Heart right ventricle (tissue), 16 donors: ENCODE data around the gene SOX9. TPM values are rescaled to one million over a fixed set of nuclear protein-coding genes. Genes with fewer than 3 reads are reported as not detected.

ENCODE experiments used
- ATAC-seq, 8 donors: fragments of 200-7000 bp; cut with Tn5 transposase; one replicate each; pipeline ENCODE4 v1.9.1; 2020; ENCODE audit warnings: mild to moderate bottlenecking in 8 of 8, moderate library complexity in 8 of 8, moderate number of reproducible peaks in 1 of 8
- DNase-seq, 2 donors: peaks; one replicate each; pipeline ENCODE4 v3.0.0-alpha.2; 2020
- H3K27ac ChIP-seq, 10 donors: fragments of 200-600 bp; sonication (generic) in 2 of 10; one replicate each; pipeline versions ENCODE4 v1.5.0 to v1.8.0; 2020 to 2022; ENCODE audit warnings: mild to moderate bottlenecking in 3 of 10
- H3K27me3 ChIP-seq, 7 donors: fragments of 200-600 bp; one replicate each; pipeline ENCODE4 v1.8.0; 2021 to 2022; ENCODE audit warnings: mild to moderate bottlenecking in 2 of 7
- H3K36me3 ChIP-seq, 9 donors: fragments of 200-600 bp; sonication (generic) in 1 of 9; one replicate each; pipeline versions ENCODE4 v1.5.0 to v1.8.0; 2020 to 2022; ENCODE audit warnings: mild to moderate bottlenecking in 2 of 9
- H3K4me1 ChIP-seq, 9 donors: fragments of 200-600 bp; sonication (generic) in 1 of 9; one replicate each; pipeline versions ENCODE4 v1.5.0 to v1.8.0; 2020 to 2022; ENCODE audit warnings: mild to moderate bottlenecking in 4 of 9
- H3K4me3 ChIP-seq, 10 donors: fragments of 200-600 bp; sonication (generic) in 2 of 10; one replicate each; pipeline versions ENCODE4 v1.5.0 to v1.8.0; 2020 to 2022; ENCODE audit warnings: mild to moderate bottlenecking in 7 of 10, moderate library complexity in 2 of 10
- H3K9me3 ChIP-seq, 11 donors: fragments of 200-600 bp in 10 of 11; sonication (generic) in 2 of 11; one replicate each; pipeline versions ENCODE4 v1.5.0 to v1.8.0; 2013 to 2022; ENCODE audit warnings: mild to moderate bottlenecking in 2 of 11, control low read depth in 1 of 11, moderate library complexity in 1 of 11
- CTCF ChIP-seq, 9 donors: fragments of 200-600 bp; sonication (generic) in 2 of 9; IDR thresholded peaks; one replicate each; pipeline versions ENCODE4 v1.5.0 to v1.8.0; 2021 to 2022; ENCODE audit warnings: antibody characterized with exemption in 9 of 9, mild to moderate bottlenecking in 5 of 9, moderate library complexity in 1 of 9
- WGBS, 2 donors: extraction: QIAGEN DNeasy Blood & Tissue Kit; methylation state at CpG; one replicate each; pipeline ENCODE4 v1.1.7; 2013; ENCODE audit warnings: inconsistent platforms in 1 of 2; 5-methylcytosine and 5-hydroxymethylcytosine counted together
- intact Hi-C, 10 donors: fragments of 100-400 bp; cut with DNase I; formaldehyde crosslinking; loops; one replicate each; pipeline versions ENCODE4 v1.11.1 to v1.14.2; 2022
- polyA plus RNA-seq, 2 donors: library from polyadenylated mRNA; stranded (reverse); fragments of 200-250 nt; gene quantifications; one replicate each; pipeline ENCODE4 v1.2.3, GENCODE V29; 2013
- total RNA-seq, 10 donors: library from RNA; stranded (reverse); fragmentation: NEBNext Ultra II Directional in 3 of 10; extraction: Animal tissue kit (Norgen Biotek cat#: 25700) in 3 of 10; gene quantifications; one replicate each; pipeline versions ENCODE4 v1.2.1 to v1.2.4, GENCODE V29; 2021 to 2023
- donor health status: Arrhythmogenic right ventricular cardiomyopathy.
- donor health status: ischemic (EF 13 %, LVEDD 7.1; RV severe dilation, severe dysfunction).
- donor health status: healthy with polysubstance abuse.
- donor health status: DM: no; HTN: yes; CAD: no.
- donor health status: DM: no; HTN: no; CAD: no.
- donor health status: ischemic (EF 25% LVEDD 6.9; RV normal size, moderate dysfunction).
- donor health status: ischemic (EF 25% LVEDD 5.7; RV mildly dilated, moderate dysfunction).
- donor health status: healthy.
- donor health status: DM: yes; HTN: yes; CAD: no.
- donor health status: Ischemic cardiomyopathy.
- donor health status: ischemic (EF 35%, LVEDD 5.7; RV mildly dilated, moderate dysfunction).
- donor health status: nonischemic (EF 11% LVEDD 7.7; RV severe dilation, severe dysfunction).
- donor health status: DM: yes; HTN: yes; CAD: no.
- donor health status: PGD.
- donor health status: ischemic (EF 29% LVEDD 5.4; RV normal size, mild dysfunction).
- donor health status: nonischemic (EF 23%, LVEDD 6.1; RV moderate dilation, normal function).

The SOX9 gene
- total and polyA plus RNA-seq, 12 donors, result 5.0 to 25.7 (median 12.8) TPM

- peak overlapping the region; percentile 27 to 58 (median 42) for H3K4me3 ChIP-seq
- 2 to 3% methylated on average over 51 of the region's 51 CpGs for WGBS, 2 donors
- ATAC-seq (no peak), DNase-seq (peak in 1 of 2 donors; percentile 28)
- H3K9me3 ChIP-seq, result no peaks in the 10 kb centered on the region
- TF ChIP-seq CTCF (IDR thresholded peaks at IDR 0.05), result no peak
- peak overlapping the region in 1 of 10 donors; percentile 90 for H3K27ac ChIP-seq
- intact Hi-C loops, result loop anchor here in 9 of 10 donors (2.0 to 10.0 kb wide), 11 partner anchors 150 to 1483 kb away; no protein-coding TSS in a partner anchor
- H3K36me3 ChIP-seq, result peaks cover 0 to 1% (median 0%) of the 10 kb centered on the region in 9 donors
- peaks cover 3 to 37% (median 29%) of the 10 kb centered on the region in 9 donors for H3K4me1 ChIP-seq
- H3K27me3 ChIP-seq, result peaks cover 0 to 87% (median 64%) of the 10 kb centered on the region in 7 donors
Observed at GRCh38 chr17:72117535-72118334, 3.1 kb upstream of the SOX9 start.

GRCh38 chr17:72118335-72119076 lies 2.3 kb upstream of the SOX9 start:
- H3K4me1 ChIP-seq, result peaks cover 3 to 40% (median 32%) of the 10 kb centered on the region in 9 donors
- H3K36me3 ChIP-seq, result peaks cover 0 to 9% (median 0%) of the 10 kb centered on the region in 9 donors
- TF ChIP-seq CTCF (IDR thresholded peaks at IDR 0.05), result peak; percentile 70 to 92 (median 83)
- no peaks in the 10 kb centered on the region for H3K9me3 ChIP-seq
- peaks cover 0 to 88% (median 72%) of the 10 kb centered on the region in 7 donors for H3K27me3 ChIP-seq
- peak; percentile 36 to 78 for DNase-seq
- peak in 4 of 8 donors; percentile 20 to 48 (median 32) for ATAC-seq
- intact Hi-C loops, result loop anchor here in 9 of 10 donors (5.0 to 10.0 kb wide), 10 partner anchors 151 to 1484 kb away; no protein-coding TSS in a partner anchor
- 2 to 3% methylated on average over 24 of the region's 24 CpGs for WGBS, 2 donors
- H3K27ac ChIP-seq, result peak overlapping the region in 6 of 10 donors; percentile 7 to 94 (median 91)
- H3K4me3 ChIP-seq, result peak overlapping the region; percentile 27 to 80 (median 44)

- peak overlapping the region in 9 of 10 donors; percentile 58 to 85 (median 75) for H3K4me3 ChIP-seq
- WGBS, 2 donors, result 23 to 29% methylated on average over 22 of the region's 22 CpGs
- H3K27me3 ChIP-seq, result peaks cover 0 to 90% (median 80%) of the 10 kb centered on the region in 7 donors
- no peak for TF ChIP-seq CTCF (IDR thresholded peaks at IDR 0.05)
- H3K27ac ChIP-seq, result peak overlapping the region; percentile 70 to 94 (median 88)
- peaks cover 0 to 17% (median 0%) of the 10 kb centered on the region in 9 donors for H3K36me3 ChIP-seq
- intact Hi-C loops, result loop anchor here in 9 of 10 donors (5.0 to 10.0 kb wide), 10 partner anchors 152 to 1484 kb away; no protein-coding TSS in a partner anchor
- peaks cover 3 to 40% (median 31%) of the 10 kb centered on the region in 9 donors for H3K4me1 ChIP-seq
- DNase-seq (no peak), ATAC-seq (no peak)
- H3K9me3 ChIP-seq, result no peaks in the 10 kb centered on the region
Observed at GRCh38 chr17:72119077-72119872, 1.5 kb upstream of the SOX9 start.
